Measurements from ENCODE around the gene PLPPR1. TPM values are rescaled to one million over a fixed set of nuclear protein-coding genes. Genes with fewer than 3 reads are reported as not detected.

The PLPPR1 gene
- total RNA-seq, 1 donor from 2014 or later: 0.29 TPM

GRCh38 chr9:101209670-101210069, 181.1 kb downstream of the PLPPR1 start:
- DNase-seq (ENCODE audit: low spot score): no peak

- DNase-seq (ENCODE audit: low spot score): no peak
These were observed 184.1 kb downstream of the PLPPR1 start for GRCh38 chr9:101212661-101213060.

- no peak for DNase-seq (ENCODE audit: low spot score)
These were observed 190.5 kb downstream of the PLPPR1 start for GRCh38 chr9:101219030-101219429.

- DNase-seq (ENCODE audit: low spot score): no peak
These were observed 191.8 kb downstream of the PLPPR1 start for GRCh38 chr9:101220341-101220740.

GRCh38 chr9:101225271-101225670, 196.7 kb downstream of the PLPPR1 start:
- DNase-seq (ENCODE audit: low spot score): no peak

- no peak for DNase-seq (ENCODE audit: low spot score)
These were observed 197.6 kb downstream of the PLPPR1 start for GRCh38 chr9:101226161-101226560.

GRCh38 chr9:101226803-101227202, 198.3 kb downstream of the PLPPR1 start:
- no peak for DNase-seq (ENCODE audit: low spot score)

GRCh38 chr9:101229606-101230005, 201.1 kb downstream of the PLPPR1 start:
- no peak for DNase-seq (ENCODE audit: low spot score)

- DNase-seq (ENCODE audit: low spot score): no peak
These were observed 204.0 kb downstream of the PLPPR1 start for GRCh38 chr9:101232405-101232977.

GRCh38 chr9:101235105-101235866, 206.8 kb downstream of the PLPPR1 start:
- no peak for DNase-seq (ENCODE audit: low spot score)

GRCh38 chr9:101242651-101243050, 214.1 kb downstream of the PLPPR1 start:
- DNase-seq (ENCODE audit: low spot score): no peak

GRCh38 chr9:101246691-101247090, 218.2 kb downstream of the PLPPR1 start:
- no peak for DNase-seq (ENCODE audit: low spot score)

GRCh38 chr9:101247297-101247696, 218.8 kb downstream of the PLPPR1 start:
- no peak for DNase-seq (ENCODE audit: low spot score)

GRCh38 chr9:101254733-101255433, 226.4 kb downstream of the PLPPR1 start:
- no peak for DNase-seq (ENCODE audit: low spot score)

- DNase-seq (ENCODE audit: low spot score): no peak
These were observed 236.2 kb downstream of the PLPPR1 start for GRCh38 chr9:101264727-101265126.

- no peak for DNase-seq (ENCODE audit: low spot score)
These were observed 236.7 kb downstream of the PLPPR1 start for GRCh38 chr9:101265261-101265660.

- no peak for DNase-seq (ENCODE audit: low spot score)
These were observed 239.9 kb downstream of the PLPPR1 start for GRCh38 chr9:101268426-101268825.

GRCh38 chr9:101269591-101270283, 241.2 kb downstream of the PLPPR1 start:
- no peak for DNase-seq (ENCODE audit: low spot score)

- no peak for DNase-seq (ENCODE audit: low spot score)
These were observed 241.8 kb downstream of the PLPPR1 start for GRCh38 chr9:101270302-101270701.

GRCh38 chr9:101271102-101271501, 242.6 kb downstream of the PLPPR1 start:
- no peak for DNase-seq (ENCODE audit: low spot score)

- no peak for DNase-seq (ENCODE audit: low spot score)
These were observed 246.6 kb downstream of the PLPPR1 start for GRCh38 chr9:101274971-101275768.

Measured in mucosa of gallbladder (tissue), 1 donor.